ENCODE data around the gene CREB3.
A peak's percentile ranks its signal among the peaks of the same experiment; 100 is the strongest.

Gene CREB3

GRCh38 chr9:35723908-35724307 lies 8.6 kb upstream of the CREB3 start:
- no peak overlapping the region for H3K4me3 ChIP-seq (ENCODE audit: control insufficient read depth, low read depth, low read length)
- no peak for TF ChIP-seq CTCF (IDR thresholded peaks at IDR 0.05; ENCODE audit: control insufficient read depth, insufficient read depth, low read depth, low read length, missing control alignments)
- DNase-seq (ENCODE audit: low read depth), result no peak

- H3K4me3 ChIP-seq (ENCODE audit: control insufficient read depth, low read depth, low read length), result no peak overlapping the region
- no peak for TF ChIP-seq CTCF (IDR thresholded peaks at IDR 0.05; ENCODE audit: control insufficient read depth, insufficient read depth, low read depth, low read length, missing control alignments)
- no peak for DNase-seq (ENCODE audit: low read depth)
These were observed 7.1 kb upstream of the CREB3 start for GRCh38 chr9:35725362-35725761.

DNA sequence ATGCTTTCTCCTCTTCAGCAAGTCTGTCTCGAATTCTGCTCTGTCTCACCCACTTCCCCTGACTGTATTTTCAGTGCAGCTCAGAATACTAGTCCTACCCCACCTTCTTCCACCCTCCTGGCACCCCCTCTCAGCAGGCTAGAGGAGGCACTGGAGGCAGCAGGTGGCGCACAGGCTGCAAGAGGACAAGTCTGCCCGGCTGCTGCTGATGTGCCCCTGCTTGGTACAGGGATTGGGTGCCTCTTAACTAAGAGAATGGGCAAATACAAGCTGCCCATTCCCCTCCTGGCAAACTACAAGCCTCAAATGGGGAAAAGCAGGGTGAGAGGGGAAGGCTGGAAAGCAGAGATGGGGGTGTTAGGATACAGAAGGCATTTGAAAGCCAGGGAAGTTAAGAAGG lies 5.5 kb upstream of the CREB3 start:
- peak overlapping the region; percentile 4 for H3K4me3 ChIP-seq (ENCODE audit: control insufficient read depth, low read depth, low read length)
- DNase-seq (ENCODE audit: low read depth), result peak; percentile 29
- TF ChIP-seq CTCF (IDR thresholded peaks at IDR 0.05; ENCODE audit: control insufficient read depth, insufficient read depth, low read depth, low read length, missing control alignments), result peak; percentile 37

- TF ChIP-seq CTCF (IDR thresholded peaks at IDR 0.05; ENCODE audit: control insufficient read depth, insufficient read depth, low read depth, low read length, missing control alignments), result no peak
- DNase-seq (ENCODE audit: low read depth), result no peak
- peak overlapping the region; percentile 45 for H3K4me3 ChIP-seq (ENCODE audit: control insufficient read depth, low read depth, low read length)
These were observed 4.8 kb upstream of the CREB3 start for GRCh38 chr9:35727676-35728040.

DNA sequence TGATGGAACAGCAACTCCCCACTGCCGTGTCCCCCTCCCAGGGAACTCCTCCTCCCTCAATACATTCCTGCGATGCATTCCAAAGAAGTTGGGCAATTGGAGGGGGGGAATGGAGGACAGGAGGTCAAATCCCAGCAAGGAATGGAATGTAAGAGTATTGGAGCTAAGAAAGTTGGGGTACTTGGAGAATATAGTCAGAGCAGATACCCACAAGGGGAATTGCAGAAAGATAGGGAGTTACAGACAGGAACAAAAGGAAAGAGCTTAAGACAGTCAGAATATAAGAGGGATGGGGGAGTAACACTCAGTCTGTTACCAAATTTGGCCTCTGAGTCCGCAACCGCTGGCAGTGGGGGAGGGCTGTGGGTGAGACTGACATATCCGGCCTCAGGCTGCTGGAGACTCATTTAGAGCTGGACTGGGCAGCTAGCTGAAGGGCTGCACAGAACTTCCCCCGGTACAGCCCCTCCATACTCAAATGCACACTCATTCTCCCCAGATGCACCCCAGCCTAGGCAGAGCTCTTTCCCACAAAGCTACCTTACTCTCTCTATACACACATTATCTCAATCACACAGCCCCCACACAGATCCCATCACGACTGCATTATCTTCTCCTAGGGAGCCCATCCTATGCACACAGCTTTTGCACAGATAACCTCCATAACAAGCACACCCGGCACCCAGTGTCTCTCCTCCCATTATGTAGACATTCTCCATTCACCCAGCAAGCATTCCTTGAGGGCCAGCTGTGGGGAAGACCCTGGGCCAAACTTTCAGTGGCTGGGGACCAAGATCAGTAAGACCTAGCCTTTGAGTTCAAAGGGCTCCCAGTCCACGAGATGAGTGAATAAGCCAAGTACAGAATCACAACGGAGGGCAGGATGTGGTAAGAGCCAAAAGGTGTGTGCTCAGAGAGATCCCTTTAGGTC lies 4.2 kb upstream of the CREB3 start:
- peak overlapping the region; percentile 45 for H3K4me3 ChIP-seq (ENCODE audit: control insufficient read depth, low read depth, low read length)
- DNase-seq (ENCODE audit: low read depth), result peak; percentile 67
- TF ChIP-seq CTCF (IDR thresholded peaks at IDR 0.05; ENCODE audit: control insufficient read depth, insufficient read depth, low read depth, low read length, missing control alignments), result no peak

- H3K4me3 ChIP-seq (ENCODE audit: control insufficient read depth, low read depth, low read length), result peak overlapping the region; percentile 88
- DNase-seq (ENCODE audit: low read depth), result no peak
- TF ChIP-seq CTCF (IDR thresholded peaks at IDR 0.05; ENCODE audit: control insufficient read depth, insufficient read depth, low read depth, low read length, missing control alignments), result no peak
These were observed 3.4 kb upstream of the CREB3 start for GRCh38 chr9:35729101-35729500.
